ENCODE results near the gene MXD3. TPM values are rescaled to one million over a fixed set of nuclear protein-coding genes. Genes with fewer than 3 reads are reported as not detected.

Gene MXD3
- total and polyA plus RNA-seq, 8 donors = 6.8 to 86.9 (median 20.4) TPM

- no peak for TF ChIP-seq POLR2AphosphoS5 (IDR thresholded peaks at IDR 0.05)
- TF ChIP-seq CTCF (IDR thresholded peaks at IDR 0.05) = no peak
- no peak for TF ChIP-seq EP300 (IDR thresholded peaks at IDR 0.05)
- TF ChIP-seq POLR2A (IDR thresholded peaks at IDR 0.05) = no peak
- Histone ChIP-seq H3K27me3 (no peaks in the 10 kb centered on the region), H3K27ac (no peak overlapping the region), H3K4me1 (peaks cover 44 to 68% (median 47%) of the 10 kb centered on the region in 4 donors), H3K36me3 (peaks cover 32 to 57% (median 46%) of the 10 kb centered on the region in 4 donors), H3K9me3 (no peaks in the 10 kb centered on the region), H3K4me3 (no peak overlapping the region)
- no peak for DNase-seq
- 83 to 90% (median 86%) methylated on average over 2 of the region's 2 CpGs for WGBS, 5 donors
- intact Hi-C loops (cut with DNase I; ENCODE audit: low total_unique reads) = loop anchor here (10.0 kb wide), 1 partner anchor 173 kb away; no protein-coding TSS in a partner anchor
Measured at GRCh38 chr5:177297922-177298321, 13.8 kb downstream of the MXD3 start.

DNA sequence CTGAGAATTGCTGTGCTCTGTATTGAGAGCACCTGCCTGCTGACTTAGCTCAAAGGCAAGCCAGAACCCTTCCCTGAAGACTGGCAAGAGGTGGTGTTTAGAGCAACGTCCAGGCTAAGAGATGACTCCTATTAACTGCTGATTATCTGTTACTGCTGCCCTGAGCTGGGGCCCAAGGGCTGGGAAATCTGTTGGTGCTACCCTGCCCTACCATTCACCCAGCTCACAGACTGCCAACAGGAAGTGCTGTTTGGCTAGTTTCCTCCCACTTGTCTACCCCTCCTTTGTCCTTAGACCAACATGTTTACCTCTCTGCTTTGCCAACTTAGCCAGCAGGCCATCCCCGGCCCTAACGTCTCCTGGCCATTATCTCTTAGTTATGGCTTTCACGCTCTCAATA lies 15.1 kb downstream of the MXD3 start:
- TF ChIP-seq POLR2AphosphoS5 (IDR thresholded peaks at IDR 0.05) (no peak), EP300 (IDR thresholded peaks at IDR 0.05) (no peak), POLR2A (IDR thresholded peaks at IDR 0.05) (no peak), CTCF (IDR thresholded peaks at IDR 0.05) (no peak)
- no peak for DNase-seq
- Histone ChIP-seq H3K4me3 (no peak overlapping the region), H3K27me3 (no peaks in the 10 kb centered on the region), H3K36me3 (peaks cover 39 to 64% (median 59%) of the 10 kb centered on the region in 4 donors), H3K27ac (peak overlapping the region in 2 of 5 donors; percentile 47 to 51), H3K4me1 (peaks cover 30 to 55% (median 34%) of the 10 kb centered on the region in 4 donors), H3K9me3 (no peaks in the 10 kb centered on the region)
- 28 to 43% (median 40%) methylated on average over 4 of the region's 4 CpGs for WGBS, 5 donors
- intact Hi-C loops (cut with DNase I; ENCODE audit: low total_unique reads) = loop anchor here (10.0 kb wide), 1 partner anchor 172 kb away; no protein-coding TSS in a partner anchor

DNA sequence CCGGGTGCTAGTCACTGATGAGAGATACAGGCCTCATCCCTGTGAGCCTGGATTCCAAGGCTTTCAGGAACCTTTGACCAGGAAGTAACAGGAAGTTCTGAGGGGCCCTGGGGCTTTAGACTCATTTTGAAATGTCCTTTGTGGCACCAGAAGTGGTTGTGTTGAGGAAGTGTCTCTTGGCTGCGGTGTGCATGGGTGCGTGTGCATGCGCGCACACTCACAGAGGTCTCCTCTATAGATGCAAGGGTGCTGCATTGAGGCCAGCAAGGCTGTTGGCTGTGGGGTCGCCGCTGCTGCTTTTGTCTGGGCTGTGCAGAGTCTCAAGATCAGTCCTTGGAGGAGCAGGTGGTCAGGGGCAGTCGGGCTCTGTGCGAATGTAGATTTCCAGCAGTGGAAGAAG lies 15.8 kb downstream of the MXD3 start:
- Histone ChIP-seq H3K4me3 (no peak overlapping the region), H3K27ac (peak overlapping the region in 2 of 5 donors; percentile 47 to 51), H3K36me3 (peaks cover 40 to 66% (median 62%) of the 10 kb centered on the region in 4 donors), H3K27me3 (no peaks in the 10 kb centered on the region), H3K9me3 (no peaks in the 10 kb centered on the region), H3K4me1 (peaks cover 24 to 48% (median 27%) of the 10 kb centered on the region in 4 donors)
- no peak for TF ChIP-seq EP300 (IDR thresholded peaks at IDR 0.05)
- no peak for TF ChIP-seq POLR2A (IDR thresholded peaks at IDR 0.05)
- no peak for TF ChIP-seq CTCF (IDR thresholded peaks at IDR 0.05)
- TF ChIP-seq POLR2AphosphoS5 (IDR thresholded peaks at IDR 0.05) = no peak
- intact Hi-C loops (cut with DNase I; ENCODE audit: low total_unique reads) = loop anchor here (10.0 kb wide), 1 partner anchor 171 kb away; no protein-coding TSS in a partner anchor
- WGBS, 5 donors = 79 to 88% (median 84%) methylated on average over 8 to 9 of the region's 9 CpGs
- no peak for DNase-seq

DNA sequence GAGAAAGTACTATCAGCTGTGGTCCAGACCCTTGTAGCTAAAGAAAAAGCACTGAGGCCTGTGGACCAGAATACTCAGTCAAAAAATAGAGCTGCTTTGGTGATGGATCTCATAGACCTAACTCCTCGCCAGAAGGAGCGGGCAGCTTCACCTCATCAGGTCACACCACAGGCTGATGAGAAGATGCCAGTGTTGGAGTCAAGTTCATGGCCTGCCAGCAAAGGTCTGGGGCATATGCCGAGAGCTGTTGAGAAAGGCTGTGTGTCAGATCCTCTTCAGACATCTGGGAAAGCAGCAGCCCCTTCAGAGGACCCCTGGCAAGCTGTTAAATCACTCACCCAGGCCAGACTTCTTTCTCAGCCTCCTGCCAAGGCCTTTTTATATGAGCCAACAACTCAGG lies 17.1 kb downstream of the MXD3 start:
- no peak overlapping the region for H3K27ac ChIP-seq
- TF ChIP-seq POLR2AphosphoS5 (IDR thresholded peaks at IDR 0.05) (no peak), CTCF (IDR thresholded peaks at IDR 0.05) (no peak), POLR2A (IDR thresholded peaks at IDR 0.05) (no peak), EP300 (IDR thresholded peaks at IDR 0.05) (no peak)
- H3K36me3 ChIP-seq = peaks cover 40 to 79% (median 74%) of the 10 kb centered on the region in 4 donors
- H3K4me1 ChIP-seq = peaks cover 11 to 35% (median 15%) of the 10 kb centered on the region in 4 donors
- H3K9me3 ChIP-seq = no peaks in the 10 kb centered on the region
- intact Hi-C loops (cut with DNase I; ENCODE audit: low total_unique reads) = loop anchor here (10.0 kb wide), 1 partner anchor 170 kb away; no protein-coding TSS in a partner anchor
- 91 to 97% (median 93%) methylated on average over 3 of the region's 3 CpGs for WGBS, 5 donors
- no peak overlapping the region for H3K4me3 ChIP-seq
- no peaks in the 10 kb centered on the region for H3K27me3 ChIP-seq
- DNase-seq = no peak

Measured in stomach (tissue), 9 donors.